ENCODE measurements around the gene LYST.
"Not testable (repeated sequence)": the region's sequence is repeated elsewhere in the genome, so short reads cannot be mapped to it uniquely, and the experiment has no call there.

The LYST gene

GRCh38 chr1:235855811-235856429, 10.8 kb downstream of the LYST start:
- no peak for DNase-seq

- DNase-seq: no peak
These were observed 12.4 kb downstream of the LYST start for GRCh38 chr1:235854347-235854746.

- DNase-seq: no peak
These were observed 13.1 kb downstream of the LYST start for GRCh38 chr1:235853653-235854052.

GRCh38 chr1:235852887-235853286, 13.8 kb downstream of the LYST start:
- no peak for DNase-seq

- no peak for DNase-seq
These were observed 14.8 kb downstream of the LYST start for GRCh38 chr1:235851939-235852338.

- not testable (repeated sequence) for DNase-seq
These were observed 18.5 kb downstream of the LYST start for GRCh38 chr1:235848251-235848650.

- not testable (repeated sequence) for DNase-seq
These were observed 21.0 kb downstream of the LYST start for GRCh38 chr1:235845656-235846107.

- DNase-seq: no peak
These were observed 21.9 kb downstream of the LYST start for GRCh38 chr1:235844776-235845175.

GRCh38 chr1:235843461-235843961, 23.2 kb downstream of the LYST start:
- no peak for DNase-seq

GRCh38 chr1:235841938-235842545, 24.7 kb downstream of the LYST start:
- DNase-seq: no peak

- no peak for DNase-seq
These were observed 28.7 kb downstream of the LYST start for GRCh38 chr1:235838021-235838420.

- no peak for DNase-seq
These were observed 31.5 kb downstream of the LYST start for GRCh38 chr1:235835226-235835625.

- DNase-seq: no peak
These were observed 32.1 kb downstream of the LYST start for GRCh38 chr1:235834620-235835019.

- DNase-seq: no peak
These were observed 34.7 kb downstream of the LYST start for GRCh38 chr1:235832011-235832410.

GRCh38 chr1:235831148-235831547, 35.6 kb downstream of the LYST start:
- no peak for DNase-seq

GRCh38 chr1:235826102-235826854, 40.4 kb downstream of the LYST start:
- no peak for DNase-seq

- DNase-seq: no peak
These were observed 41.5 kb downstream of the LYST start for GRCh38 chr1:235825229-235825628.

- DNase-seq: no peak
These were observed 43.0 kb downstream of the LYST start for GRCh38 chr1:235823684-235824083.

GRCh38 chr1:235822685-235823084, 44.0 kb downstream of the LYST start:
- DNase-seq: no peak

GRCh38 chr1:235821361-235821981, 45.2 kb downstream of the LYST start:
- no peak for DNase-seq

- DNase-seq: no peak
These were observed 46.6 kb downstream of the LYST start for GRCh38 chr1:235820061-235820460.

GRCh38 chr1:235818632-235819136, 48.0 kb downstream of the LYST start:
- DNase-seq: no peak

- DNase-seq: no peak
These were observed 49.5 kb downstream of the LYST start for GRCh38 chr1:235817101-235817728.

Measured in activated gamma-delta T cell (primary cell).